ENCODE data around the gene HOMEZ.

The HOMEZ gene

DNA sequence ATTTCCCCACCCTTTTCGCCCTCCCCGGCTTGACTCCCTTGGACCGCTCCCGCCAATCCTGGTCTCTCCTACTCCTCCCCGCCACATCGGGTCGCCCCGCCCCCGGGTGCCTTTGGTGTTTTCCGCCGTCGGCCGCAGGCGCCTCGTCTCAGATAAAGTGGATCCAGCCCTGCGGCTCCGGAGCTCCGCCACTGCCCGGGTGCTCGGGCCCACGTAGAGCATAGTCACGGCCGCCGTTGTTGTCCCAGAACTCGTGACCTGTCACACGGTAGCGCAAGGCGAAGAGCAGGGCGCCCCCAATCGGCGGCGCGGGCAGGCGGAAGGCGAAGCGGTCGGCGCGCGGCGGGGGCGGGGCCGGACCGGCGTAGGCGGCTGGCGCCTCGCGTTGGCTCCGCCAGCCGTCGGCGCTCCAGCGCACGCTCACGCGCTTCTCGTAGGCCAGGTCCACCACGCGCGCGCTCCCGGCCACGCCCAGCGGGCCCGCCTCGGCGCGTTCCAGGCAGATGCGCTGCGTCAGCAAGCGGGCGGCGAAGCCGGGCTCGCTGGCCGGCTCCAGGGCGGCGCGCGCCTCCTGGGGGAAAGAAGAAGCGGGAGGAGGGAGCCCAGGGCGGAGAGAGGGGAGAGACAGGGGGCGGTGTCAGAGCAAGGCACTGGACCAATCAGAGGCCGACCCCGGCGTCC lies 15.5 kb upstream of the HOMEZ start:
- peak overlapping the region; percentile 74 for H3K4me3 ChIP-seq (ENCODE audit: low read depth, low read length)
- DNase-seq = peak; percentile 96
- H3K27me3 ChIP-seq (replicated peaks) = no peaks in the 10 kb centered on the region
- peak overlapping the region; percentile 96 for H3K27ac ChIP-seq
- TF ChIP-seq, protein P1, sequence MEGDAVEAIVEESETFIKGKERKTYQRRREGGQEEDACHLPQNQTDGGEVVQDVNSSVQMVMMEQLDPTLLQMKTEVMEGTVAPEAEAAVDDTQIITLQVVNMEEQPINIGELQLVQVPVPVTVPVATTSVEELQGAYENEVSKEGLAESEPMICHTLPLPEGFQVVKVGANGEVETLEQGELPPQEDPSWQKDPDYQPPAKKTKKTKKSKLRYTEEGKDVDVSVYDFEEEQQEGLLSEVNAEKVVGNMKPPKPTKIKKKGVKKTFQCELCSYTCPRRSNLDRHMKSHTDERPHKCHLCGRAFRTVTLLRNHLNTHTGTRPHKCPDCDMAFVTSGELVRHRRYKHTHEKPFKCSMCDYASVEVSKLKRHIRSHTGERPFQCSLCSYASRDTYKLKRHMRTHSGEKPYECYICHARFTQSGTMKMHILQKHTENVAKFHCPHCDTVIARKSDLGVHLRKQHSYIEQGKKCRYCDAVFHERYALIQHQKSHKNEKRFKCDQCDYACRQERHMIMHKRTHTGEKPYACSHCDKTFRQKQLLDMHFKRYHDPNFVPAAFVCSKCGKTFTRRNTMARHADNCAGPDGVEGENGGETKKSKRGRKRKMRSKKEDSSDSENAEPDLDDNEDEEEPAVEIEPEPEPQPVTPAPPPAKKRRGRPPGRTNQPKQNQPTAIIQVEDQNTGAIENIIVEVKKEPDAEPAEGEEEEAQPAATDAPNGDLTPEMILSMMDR (IDR thresholded peaks at IDR 0.05; ENCODE audit: low read depth, low read length, missing control alignments) = peak; percentile 65
- in situ Hi-C loops (cut with HindIII; ENCODE audit: low pct_ligation_motif_present, low sequenced_read_pairs) = no loop called here
- no peaks in the 10 kb centered on the region for H3K36me3 ChIP-seq (replicated peaks)

DNA sequence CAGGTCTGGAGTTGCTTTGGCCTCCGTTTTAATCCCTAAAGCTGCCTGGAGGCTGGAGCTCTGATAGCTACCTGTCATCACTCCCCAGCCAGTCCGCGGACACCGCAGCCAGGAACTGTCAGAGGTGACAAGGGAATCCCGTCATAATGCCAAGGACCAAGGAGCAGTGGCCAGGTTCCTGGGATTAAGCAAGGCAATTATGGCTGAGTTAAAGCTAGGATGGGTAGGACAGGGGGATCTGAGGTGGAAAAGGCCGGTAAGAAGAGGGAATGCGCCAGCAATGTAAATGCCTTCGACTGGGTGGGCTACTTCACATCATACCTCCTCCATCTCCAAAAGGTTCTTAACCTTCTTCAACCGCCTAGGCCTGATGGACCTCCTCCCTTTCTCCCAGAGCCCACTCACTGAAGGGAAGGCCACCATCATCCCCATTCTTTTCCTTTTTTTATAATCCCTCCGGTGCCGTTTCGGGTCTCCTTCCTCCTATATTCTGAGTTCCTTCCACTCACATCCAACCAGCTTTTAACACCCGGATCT lies 14.8 kb upstream of the HOMEZ start:
- Histone ChIP-seq H3K4me3 (ENCODE audit: low read depth, low read length) (peak overlapping the region; percentile 74), H3K36me3 (replicated peaks) (no peaks in the 10 kb centered on the region), H3K27me3 (replicated peaks) (no peaks in the 10 kb centered on the region), H3K27ac (peak overlapping the region; percentile 96)
- in situ Hi-C loops (cut with HindIII; ENCODE audit: low pct_ligation_motif_present, low sequenced_read_pairs) = no loop called here
- peak; percentile 11 for DNase-seq
- TF ChIP-seq, protein P1 (IDR thresholded peaks at IDR 0.05; ENCODE audit: low read depth, low read length, missing control alignments) = no peak

DNA sequence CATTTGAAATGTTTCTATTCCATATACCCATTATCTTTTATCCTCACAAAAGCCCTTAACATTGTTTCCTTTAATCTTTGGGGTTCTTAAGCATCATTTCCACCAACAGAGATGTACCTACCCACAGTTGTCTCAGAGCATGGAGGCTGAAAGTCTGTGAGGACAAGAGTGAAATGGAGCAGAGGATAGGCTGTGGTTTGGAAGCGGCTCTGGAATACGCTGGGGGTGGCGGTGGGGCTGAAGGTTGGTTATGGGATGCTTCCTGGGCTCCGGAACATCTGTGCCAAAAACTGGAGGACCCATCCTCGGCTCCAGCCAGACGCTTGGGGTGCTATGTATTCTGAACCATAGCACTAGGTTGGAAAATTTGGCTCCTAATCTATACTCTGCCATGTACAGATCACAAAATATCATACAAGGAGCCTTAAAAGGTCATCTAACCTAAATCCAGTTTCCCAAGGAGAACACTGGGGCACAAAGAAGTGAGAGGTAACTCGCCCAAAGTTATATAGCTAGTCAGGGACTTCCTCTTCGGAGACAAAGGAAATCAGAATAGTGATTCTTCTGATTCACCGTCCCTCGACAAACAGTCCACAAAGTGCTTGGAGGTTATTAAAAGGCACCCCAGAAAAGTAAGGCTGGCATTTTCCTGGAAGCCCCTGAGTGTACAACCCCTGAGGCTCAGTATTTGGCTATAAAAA lies 14.2 kb upstream of the HOMEZ start:
- peak overlapping the region; percentile 74 for H3K4me3 ChIP-seq (ENCODE audit: low read depth, low read length)
- in situ Hi-C loops (cut with HindIII; ENCODE audit: low pct_ligation_motif_present, low sequenced_read_pairs) = no loop called here
- peak overlapping the region; percentile 96 for H3K27ac ChIP-seq
- no peaks in the 10 kb centered on the region for H3K36me3 ChIP-seq (replicated peaks)
- no peaks in the 10 kb centered on the region for H3K27me3 ChIP-seq (replicated peaks)
- no peak for DNase-seq
- TF ChIP-seq, protein P1 (IDR thresholded peaks at IDR 0.05; ENCODE audit: low read depth, low read length, missing control alignments) = no peak

DNA sequence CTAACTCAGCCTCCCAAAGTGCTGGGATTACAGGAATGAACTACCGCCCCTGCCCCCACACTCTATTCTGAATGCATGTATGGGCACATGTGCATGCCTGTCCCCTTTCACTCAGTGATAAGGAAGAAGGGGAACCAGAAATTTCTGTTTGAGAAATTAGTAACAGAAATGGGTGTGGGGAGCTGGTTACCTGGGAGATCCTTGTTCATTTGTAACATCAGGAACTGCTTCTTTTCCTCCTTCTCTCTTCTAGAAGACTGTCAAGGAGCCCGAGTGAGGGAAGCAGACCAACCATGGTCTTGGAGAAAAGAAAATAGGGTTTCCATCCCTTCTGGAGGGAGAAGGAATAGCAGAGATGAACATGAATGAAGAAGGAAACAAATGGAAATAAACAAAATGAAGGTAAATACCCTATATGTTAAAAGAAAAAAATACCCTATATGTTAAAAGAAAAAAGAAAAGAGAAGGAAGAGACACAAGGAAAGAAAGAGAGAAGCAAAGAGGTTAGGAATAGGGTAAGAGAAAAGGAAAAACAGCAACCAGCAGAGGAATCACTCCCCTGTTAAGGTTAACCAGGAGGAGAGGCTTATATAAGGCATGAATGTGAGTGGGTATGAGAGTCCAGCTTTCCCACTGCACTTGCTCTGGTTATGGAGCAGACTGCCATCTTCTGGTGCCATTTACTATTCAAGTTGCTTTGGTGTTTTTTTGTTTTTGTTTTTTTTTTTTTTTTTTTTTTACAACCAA lies 13.5 kb upstream of the HOMEZ start:
- in situ Hi-C loops (cut with HindIII; ENCODE audit: low pct_ligation_motif_present, low sequenced_read_pairs) = no loop called here
- Histone ChIP-seq H3K36me3 (replicated peaks) (no peaks in the 10 kb centered on the region), H3K27me3 (replicated peaks) (no peaks in the 10 kb centered on the region), H3K4me3 (ENCODE audit: low read depth, low read length) (no peak overlapping the region), H3K27ac (peak overlapping the region; percentile 48)
- TF ChIP-seq, protein P1 (IDR thresholded peaks at IDR 0.05; ENCODE audit: low read depth, low read length, missing control alignments) = peak; percentile 51
- no peak for DNase-seq

DNA sequence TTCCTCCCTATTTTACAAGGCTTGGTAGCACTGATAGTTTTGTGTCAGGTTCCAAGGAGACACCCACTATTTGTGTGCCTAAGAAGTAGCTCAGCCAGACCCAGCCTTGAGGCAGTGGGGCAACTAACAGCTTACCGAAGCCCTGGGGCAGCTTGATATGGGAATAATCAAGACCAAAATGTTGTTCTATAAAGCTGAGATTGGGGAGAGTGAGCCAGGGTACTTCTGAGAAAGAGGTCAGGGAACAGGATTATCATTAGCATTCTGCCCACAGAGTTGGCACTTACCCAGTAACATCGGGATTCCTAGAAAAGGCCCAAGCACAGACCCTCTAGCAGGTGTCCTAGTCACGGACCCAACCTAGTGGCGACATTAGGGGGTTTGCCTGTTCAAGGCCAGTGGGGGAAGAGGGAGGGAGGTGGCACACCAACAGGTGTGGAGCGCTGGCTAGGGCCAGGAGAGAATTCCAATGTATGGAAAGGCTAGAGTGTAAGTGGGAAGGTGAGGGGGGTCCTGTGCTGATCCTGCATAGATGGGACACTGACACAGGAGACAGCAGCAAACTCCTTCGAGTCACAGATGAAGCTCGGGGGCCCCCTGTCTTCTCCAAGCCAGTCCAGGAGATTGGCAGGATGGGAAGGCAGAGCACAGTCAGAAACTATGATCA lies 11.8 kb upstream of the HOMEZ start:
- no peak for DNase-seq
- Histone ChIP-seq H3K27ac (no peak overlapping the region), H3K36me3 (replicated peaks) (no peaks in the 10 kb centered on the region), H3K27me3 (replicated peaks) (no peaks in the 10 kb centered on the region), H3K4me3 (ENCODE audit: low read depth, low read length) (no peak overlapping the region)
- in situ Hi-C loops (cut with HindIII; ENCODE audit: low pct_ligation_motif_present, low sequenced_read_pairs) = no loop called here
- TF ChIP-seq, protein P1 (IDR thresholded peaks at IDR 0.05; ENCODE audit: low read depth, low read length, missing control alignments) = no peak
